Activated CD8-positive, alpha-beta memory T cell treated with anti-CD3 and anti-CD28 coated beads, Interleukin-2, amount 10 ng/mL, durations not matched to agents 7 days and 5 days (primary cell): ENCODE results near the gene RGS14. TPM values are rescaled to one million over a fixed set of nuclear protein-coding genes. Genes with fewer than 3 reads are reported as not detected.
A peak's percentile ranks its signal among the peaks of the same experiment; 100 is the strongest.

Experiments
- ATAC-seq: fragments of 150-1000 bp; cut with Tn5 transposase; one replicate; pipeline ENCODE4 v1.10.0; 2021; ENCODE audit warnings: moderate library complexity
- CTCF ChIA-PET: fragments of 350-600 bp; sonication (Branson Sonifier 250); formaldehyde crosslinking; loops from one replicate; lab custom pipeline; 2021; ENCODE audit warnings: antibody characterized with exemption; lab: Charles Lee
- DNase-seq: peaks from one replicate; pipeline ENCODE4 v3.0.0-alpha.2; 2020
- H3K27ac Mint-ChIP-seq: one replicate; pipeline ENCODE4 v1.8.0; 2021; ENCODE audit warnings: mild to moderate bottlenecking, mixed read lengths
- H3K27me3 Mint-ChIP-seq: one replicate; pipeline ENCODE4 v1.8.0; 2021; ENCODE audit warnings: mixed read lengths
- H3K36me3 Mint-ChIP-seq: one replicate; pipeline ENCODE4 v1.8.0; 2021; ENCODE audit warnings: mild to moderate bottlenecking, mixed read lengths
- H3K4me1 Mint-ChIP-seq: one replicate; pipeline ENCODE4 v1.8.0; 2021; ENCODE audit warnings: mixed read lengths
- H3K4me3 Mint-ChIP-seq: one replicate; pipeline ENCODE4 v1.8.0; 2021; ENCODE audit warnings: mild to moderate bottlenecking, moderate library complexity, mixed read lengths
- H3K9me3 Mint-ChIP-seq: one replicate; pipeline ENCODE4 v1.8.0; 2022; ENCODE audit warnings: low read depth, mixed read lengths
- total RNA-seq, 2 experiments: library from RNA; stranded (reverse); gene quantifications; one replicate each; pipeline ENCODE4 v1.2.3, GENCODE V29; 2021

The RGS14 gene
- total RNA-seq, 2 experiments from 2014 or later, result 52.3 to 93.0 TPM

- peaks cover 23% of the 10 kb centered on the region for H3K27me3 Mint-ChIP-seq
- H3K36me3 Mint-ChIP-seq, result no peaks in the 10 kb centered on the region
Measured at GRCh38 chr5:177399997-177400868, 42.5 kb downstream of the RGS14 start, which contains the start of gene PFN3. PFN3 (minus strand) TSS chr5:177400661; CDS start chr5:177400576, 85 bp downstream.

GRCh38 chr5:177402271-177403043 lies 44.7 kb downstream of the RGS14 start:
- no peaks in the 10 kb centered on the region for H3K36me3 Mint-ChIP-seq
- H3K4me1 Mint-ChIP-seq, result peaks cover 37% of the 10 kb centered on the region
- peak; percentile 78 for DNase-seq
- CTCF ChIA-PET, result interaction anchor here (0.6 to 18.7 kb wide), 28 partner anchors 9 to 291 kb away, joined by 3 to 717 read pairs (median 12); partner anchors contain the start of genes GRK6, LMAN2, MXD3 and PDLIM7
- H3K27me3 Mint-ChIP-seq, result peaks cover 23% of the 10 kb centered on the region
- H3K27ac Mint-ChIP-seq, result peak overlapping the region; percentile 5
- peak; percentile 34 for ATAC-seq
- H3K9me3 Mint-ChIP-seq, result no peaks in the 10 kb centered on the region
- H3K4me3 Mint-ChIP-seq, result peak overlapping the region; percentile 64

More at GRCh38 chr5:177399997-177400868, 42.5 kb downstream of the RGS14 start, which contains the start of gene PFN3:
- Mint-ChIP-seq H3K4me1 (peaks cover 25% of the 10 kb centered on the region), H3K27ac (no peak within 1 kb of the TSS), H3K9me3 (no peaks in the 10 kb centered on the region), H3K4me3 (no peak within 1 kb of the TSS)
- ATAC-seq (no peak), DNase-seq (no peak)
- CTCF ChIA-PET, result interaction anchor here (1.0 to 18.7 kb wide), 8 partner anchors 8 to 99 kb away, joined by 3 to 717 read pairs (median 76); partner anchors contain the start of genes GRK6, PDLIM7, PRR7 and RGS14

GRCh38 chr5:177403102-177403791 lies 45.5 kb downstream of the RGS14 start:
- Mint-ChIP-seq H3K27ac (peak overlapping the region; percentile 5), H3K4me3 (peak overlapping the region; percentile 64), H3K9me3 (no peaks in the 10 kb centered on the region), H3K4me1 (peaks cover 37% of the 10 kb centered on the region), H3K27me3 (peaks cover 23% of the 10 kb centered on the region), H3K36me3 (no peaks in the 10 kb centered on the region)
- peak; percentile 24 for ATAC-seq
- CTCF ChIA-PET, result interaction anchor here (0.5 to 18.7 kb wide), 28 partner anchors 11 to 291 kb away, joined by 3 to 717 read pairs (median 12); partner anchors contain the start of genes GRK6, LMAN2, MXD3 and PDLIM7
- DNase-seq, result peak; percentile 68

GRCh38 chr5:177403792-177404640 lies 46.3 kb downstream of the RGS14 start:
- peak; percentile 89 for ATAC-seq
- H3K4me3 Mint-ChIP-seq, result peak overlapping the region; percentile 64
- no peaks in the 10 kb centered on the region for H3K9me3 Mint-ChIP-seq
- CTCF ChIA-PET, result interaction anchor here (0.5 to 18.7 kb wide), 36 partner anchors 11 to 743 kb away, joined by 3 to 717 read pairs (median 6); partner anchors contain the start of genes DDX41, GRK6, LMAN2 and MXD3
- peak overlapping the region; percentile 63 for H3K27ac Mint-ChIP-seq
- peaks cover 23% of the 10 kb centered on the region for H3K27me3 Mint-ChIP-seq
- peaks cover 37% of the 10 kb centered on the region for H3K4me1 Mint-ChIP-seq
- H3K36me3 Mint-ChIP-seq, result no peaks in the 10 kb centered on the region
- DNase-seq, result peak; percentile 90

- Mint-ChIP-seq H3K27ac (peak overlapping the region; percentile 24), H3K4me3 (peak overlapping the region; percentile 64), H3K27me3 (peaks cover 23% of the 10 kb centered on the region), H3K4me1 (peaks cover 37% of the 10 kb centered on the region), H3K36me3 (no peaks in the 10 kb centered on the region), H3K9me3 (no peaks in the 10 kb centered on the region)
- ATAC-seq (no peak), DNase-seq (no peak)
- CTCF ChIA-PET, result interaction anchor here (0.5 to 18.7 kb wide), 30 partner anchors 10 to 744 kb away, joined by 3 to 717 read pairs (median 8); partner anchors contain the start of genes DDX41, GRK6, LMAN2 and MXD3
Measured at GRCh38 chr5:177404641-177405179, 47.0 kb downstream of the RGS14 start.

GRCh38 chr5:177405312-177405711 lies 47.6 kb downstream of the RGS14 start:
- Mint-ChIP-seq H3K4me1 (peaks cover 37% of the 10 kb centered on the region), H3K9me3 (no peaks in the 10 kb centered on the region), H3K4me3 (peak overlapping the region; percentile 64), H3K27ac (no peak overlapping the region), H3K27me3 (peaks cover 23% of the 10 kb centered on the region), H3K36me3 (no peaks in the 10 kb centered on the region)
- CTCF ChIA-PET, result interaction anchor here (1.1 to 18.7 kb wide), 17 partner anchors 10 to 112 kb away, joined by 4 to 717 read pairs (median 46); partner anchors contain the start of genes DDX41, GRK6, MXD3 and PDLIM7
- DNase-seq (no peak), ATAC-seq (no peak)

- ATAC-seq (no peak), DNase-seq (no peak)
- no peaks in the 10 kb centered on the region for H3K36me3 Mint-ChIP-seq
- H3K4me3 Mint-ChIP-seq, result no peak overlapping the region
- H3K9me3 Mint-ChIP-seq, result no peaks in the 10 kb centered on the region
- peaks cover 42% of the 10 kb centered on the region for H3K4me1 Mint-ChIP-seq
- CTCF ChIA-PET, result interaction anchor here (1.5 to 18.7 kb wide), 11 partner anchors 9 to 96 kb away, joined by 5 to 717 read pairs (median 64); partner anchors contain the start of genes GRK6, PDLIM7, PRR7 and RGS14
- H3K27ac Mint-ChIP-seq, result no peak overlapping the region
- H3K27me3 Mint-ChIP-seq, result peaks cover 23% of the 10 kb centered on the region
Measured at GRCh38 chr5:177405805-177406204, 48.1 kb downstream of the RGS14 start.

- no peaks in the 10 kb centered on the region for H3K27me3 Mint-ChIP-seq
- H3K36me3 Mint-ChIP-seq, result no peaks in the 10 kb centered on the region
- DNase-seq, result no peak
- no peak within 1 kb of the TSS for H3K4me3 Mint-ChIP-seq
- no peaks in the 10 kb centered on the region for H3K9me3 Mint-ChIP-seq
- CTCF ChIA-PET, result interaction anchor here (0.8 to 18.7 kb wide), 10 partner anchors 12 to 99 kb away, joined by 3 to 717 read pairs (median 4); partner anchors contain the start of genes GRK6 and PRR7
- H3K4me1 Mint-ChIP-seq, result peaks cover 50% of the 10 kb centered on the region
- H3K27ac Mint-ChIP-seq, result peak within 1 kb of the TSS; percentile 62
- ATAC-seq, result no peak
Measured at GRCh38 chr5:177409043-177409801, 51.5 kb downstream of the RGS14 start, which contains the start of gene F12. F12 (minus strand) TSS chr5:177409564; CDS start chr5:177409527, 37 bp downstream.

GRCh38 chr5:177410575-177410974 lies 52.9 kb downstream of the RGS14 start:
- peaks cover 39% of the 10 kb centered on the region for H3K4me1 Mint-ChIP-seq
- H3K4me3 Mint-ChIP-seq, result no peak overlapping the region
- H3K27me3 Mint-ChIP-seq, result no peaks in the 10 kb centered on the region
- ATAC-seq (no peak), DNase-seq (no peak)
- CTCF ChIA-PET, result interaction anchor here (0.8 to 18.7 kb wide), 6 partner anchors 8 to 98 kb away, joined by 3 to 717 read pairs (median 4); partner anchors contain the start of genes PDLIM7 and PRR7
- no peaks in the 10 kb centered on the region for H3K36me3 Mint-ChIP-seq
- no peaks in the 10 kb centered on the region for H3K9me3 Mint-ChIP-seq
- H3K27ac Mint-ChIP-seq, result peak overlapping the region; percentile 62

GRCh38 chr5:177412603-177413233 lies 55.0 kb downstream of the RGS14 start:
- Mint-ChIP-seq H3K4me3 (peak overlapping the region; percentile 43), H3K27me3 (no peaks in the 10 kb centered on the region), H3K36me3 (no peaks in the 10 kb centered on the region), H3K27ac (peak overlapping the region; percentile 79), H3K9me3 (no peaks in the 10 kb centered on the region), H3K4me1 (peaks cover 31% of the 10 kb centered on the region)
- no peak for DNase-seq
- peak; percentile 67 for ATAC-seq
- CTCF ChIA-PET, result interaction anchor here (1.2 to 18.7 kb wide), 5 partner anchors 9 to 35 kb away, joined by 4 to 717 read pairs (median 5); partner anchors contain the start of genes GRK6 and PRR7
